OCI-LY1 (cell line): ENCODE data around the gene PDE6A.

Experiments
- H2AFZ ChIP-seq: fragments of 200-600 bp; sonication (generic), shearing (Covaris generic); 2 replicates; pipeline ENCODE4 v1.6.0; 2014; ENCODE audit warnings: antibody characterized with exemption, mild to moderate bottlenecking, low read length
- H3F3A ChIP-seq: fragments of 200-600 bp; sonication (generic), shearing (Covaris generic); 2 replicates; pipeline ENCODE4 v1.6.0; 2014; ENCODE audit warnings: mild to moderate bottlenecking, antibody characterized with exemption, low read length, moderate library complexity; ENCODE audit not compliant: insufficient read depth
- H3K27ac ChIP-seq: fragments of 200-600 bp; sonication (generic); 2 replicates; pipeline ENCODE4 v1.5.1; 2014; ENCODE audit warnings: low read length, mixed run types, mild to moderate bottlenecking, low read depth; ENCODE audit not compliant: poor library complexity, severe bottlenecking
- H3K27me3 ChIP-seq: fragments of 200-600 bp; sonication (generic); 2 replicates; pipeline ENCODE4 v1.6.0; 2014; ENCODE audit warnings: antibody characterized with exemption, mild to moderate bottlenecking, low read length, moderate library complexity; ENCODE audit not compliant: insufficient read depth
- H3K36me3 ChIP-seq: fragments of 200-600 bp; sonication (generic); 2 replicates; pipeline ENCODE4 v1.6.1; 2014; ENCODE audit warnings: mild to moderate bottlenecking, antibody characterized with exemption, low read length, moderate library complexity, mixed read lengths; ENCODE audit not compliant: insufficient read depth
- H3K4me1 ChIP-seq: fragments of 200-600 bp; sonication (generic); 2 replicates; pipeline ENCODE4 v1.5.1; 2014; ENCODE audit warnings: mild to moderate bottlenecking, low read length, moderate library complexity; ENCODE audit not compliant: insufficient read depth, severe bottlenecking
- H3K4me2 ChIP-seq: fragments of 200-600 bp; sonication (generic), shearing (Covaris generic); 2 replicates; pipeline ENCODE4 v1.6.1; 2014; ENCODE audit warnings: low read length
- H3K4me3 ChIP-seq: fragments of 200-600 bp; sonication (generic); 2 replicates; pipeline ENCODE4 v1.5.1; 2014; ENCODE audit warnings: low read length, low read depth, mild to moderate bottlenecking, mixed read lengths; ENCODE audit not compliant: poor library complexity, severe bottlenecking
- H3K79me2 ChIP-seq: fragments of 200-600 bp; shearing (Covaris generic); 2 replicates; pipeline ENCODE4 v1.6.1; 2016; ENCODE audit warnings: mixed run types, low read length, mixed read lengths; ENCODE audit not compliant: insufficient read depth
- H3K9ac ChIP-seq: fragments of 200-600 bp; sonication (generic), shearing (Covaris generic); 2 replicates; pipeline ENCODE4 v1.6.1; 2014; ENCODE audit warnings: mild to moderate bottlenecking, low read length, mixed read lengths
- H3K9me2 ChIP-seq: fragments of 200-600 bp; sonication (generic), shearing (Covaris generic); 2 replicates; pipeline ENCODE4 v1.6.1; 2014; ENCODE audit warnings: low read depth, mild to moderate bottlenecking, low read length, mixed read lengths
- H3K9me3 ChIP-seq: fragments of 200-600 bp; shearing (Covaris generic); 2 replicates; pipeline ENCODE4 v1.6.1; 2014; ENCODE audit warnings: low read length, mixed read lengths
- H4K20me1 ChIP-seq: fragments of 200-600 bp; sonication (generic), shearing (Covaris generic); 2 replicates; pipeline ENCODE4 v1.6.0; 2016; ENCODE audit warnings: mild to moderate bottlenecking, low read length; ENCODE audit not compliant: insufficient read depth
- CTCF ChIP-seq: fragments of 200-600 bp; sonication (generic), shearing (Covaris generic); IDR thresholded peaks from 2 replicates; pipeline ENCODE4 v1.5.1; 2017; ENCODE audit warnings: mild to moderate bottlenecking, antibody characterized with exemption, low read length, moderate library complexity, mixed read lengths
- EZH2 ChIP-seq: fragments of 200-600 bp; sonication (generic), shearing (Covaris generic); IDR thresholded peaks from 2 replicates; pipeline ENCODE4 v1.8.0; 2017; ENCODE audit warnings: borderline replicate concordance, mixed run types, mild to moderate bottlenecking, antibody characterized with exemption, low read length, moderate library complexity, mixed read lengths

PDE6A gene

GRCh38 chr5:149917073-149917676, 27.4 kb downstream of the PDE6A start:
- H4K20me1 ChIP-seq: no peaks in the 10 kb centered on the region
- H3K4me2 ChIP-seq: no peak overlapping the region
- H3K36me3 ChIP-seq: no peaks in the 10 kb centered on the region
- H3K4me3 ChIP-seq: no peak overlapping the region
- H3K79me2 ChIP-seq: no peaks in the 10 kb centered on the region
- H3K9ac ChIP-seq: no peak overlapping the region
- H3K27me3 ChIP-seq: peaks cover 4% of the 10 kb centered on the region; the same call in 1 of the 2 replicates
- no peaks in the 10 kb centered on the region for H3K9me3 ChIP-seq
- TF ChIP-seq EZH2: no peak
- no peak for TF ChIP-seq CTCF
- no peaks in the 10 kb centered on the region for H3F3A ChIP-seq
- H3K27ac ChIP-seq: no peak overlapping the region
- H3K9me2 ChIP-seq: no peaks in the 10 kb centered on the region
- H3K4me1 ChIP-seq: no peaks in the 10 kb centered on the region
- no peak overlapping the region for H2AFZ ChIP-seq

GRCh38 chr5:149916334-149917072, 28.1 kb downstream of the PDE6A start:
- Histone ChIP-seq H4K20me1 (no peaks in the 10 kb centered on the region), H3K9me2 (no peaks in the 10 kb centered on the region), H3K4me2 (no peak overlapping the region), H3K27me3 (peaks cover 4% of the 10 kb centered on the region; the same call in 1 of the 2 replicates), H3F3A (no peaks in the 10 kb centered on the region), H3K36me3 (no peaks in the 10 kb centered on the region), H3K4me1 (no peaks in the 10 kb centered on the region), H3K9ac (no peak overlapping the region), H3K9me3 (no peaks in the 10 kb centered on the region), H3K27ac (no peak overlapping the region), H3K4me3 (no peak overlapping the region), H3K79me2 (no peaks in the 10 kb centered on the region), H2AFZ (no peak overlapping the region)
- TF ChIP-seq EZH2 (no peak), CTCF (no peak)

- H3K27ac ChIP-seq: no peak overlapping the region
- H2AFZ ChIP-seq: no peak overlapping the region
- H3K36me3 ChIP-seq: no peaks in the 10 kb centered on the region
- H4K20me1 ChIP-seq: no peaks in the 10 kb centered on the region
- no peak overlapping the region for H3K9ac ChIP-seq
- H3K79me2 ChIP-seq: no peaks in the 10 kb centered on the region
- H3K9me2 ChIP-seq: no peaks in the 10 kb centered on the region
- H3K27me3 ChIP-seq: peaks cover 4% of the 10 kb centered on the region; the same call in 1 of the 2 replicates
- no peaks in the 10 kb centered on the region for H3K9me3 ChIP-seq
- TF ChIP-seq EZH2 (no peak), CTCF (no peak)
- no peak overlapping the region for H3K4me2 ChIP-seq
- H3K4me3 ChIP-seq: no peak overlapping the region
- H3F3A ChIP-seq: no peaks in the 10 kb centered on the region
- no peaks in the 10 kb centered on the region for H3K4me1 ChIP-seq
Observed at GRCh38 chr5:149915392-149916260, 29.0 kb downstream of the PDE6A start.
